ENCODE results near the gene UBE2E3.

- TF ChIP-seq CTCF (tag by site-specific recombination; IDR thresholded peaks at IDR 0.05): no peak
- no peak for TF ChIP-seq ZFP3 (tag by site-specific recombination; IDR thresholded peaks at IDR 0.05; ENCODE audit: low read depth)
- no peak for TF ChIP-seq ZNF701 (tag by site-specific recombination; IDR thresholded peaks at IDR 0.05)
- TF ChIP-seq ZNF473 (tag by site-specific recombination; IDR thresholded peaks at IDR 0.05): no peak
- TF ChIP-seq ZBTB26 (tag by site-specific recombination; optimal IDR thresholded peaks at IDR 0.05): no peak
- TF ChIP-seq ZBTB8A (tag by site-specific recombination; IDR thresholded peaks at IDR 0.05): no peak
These were observed 20.6 kb upstream of the UBE2E3 start for GRCh38 chr2:180959787-180960186.

Data from HEK293 (cell line).